Adipocyte (in vitro differentiated cells): ENCODE data around the gene OR9Q1.
"Not testable (repeated sequence)": the region's sequence is repeated elsewhere in the genome, so short reads cannot be mapped to it uniquely, and the experiment has no call there.

Experiments
- DNase-seq: peaks from one replicate; pipeline ENCODE4 v3.0.0-alpha.2; 2015; ENCODE audit warnings: low read depth
- H3K27me3 ChIP-seq: replicated peaks from 2 replicates; pipeline ENCODE4 v1.7.0; 2013; ENCODE audit warnings: mild to moderate bottlenecking, low read length, moderate library complexity; ENCODE audit not compliant: control insufficient read depth, insufficient read depth
- H3K36me3 ChIP-seq: 2 replicates; pipeline ENCODE4 v1.7.0; 2013; ENCODE audit warnings: low read length, mild to moderate bottlenecking, moderate library complexity; ENCODE audit not compliant: control insufficient read depth, insufficient read depth, severe bottlenecking
- H3K4me1 ChIP-seq: 2 replicates; pipeline ENCODE4 v1.7.0; 2013; ENCODE audit warnings: mild to moderate bottlenecking, low read length, moderate library complexity; ENCODE audit not compliant: control insufficient read depth, insufficient read depth
- H3K4me3 ChIP-seq: 2 replicates; pipeline ENCODE4 v1.7.0; 2013; ENCODE audit warnings: mild to moderate bottlenecking, low read length, moderate library complexity
- H3K9ac ChIP-seq: 2 replicates; pipeline ENCODE4 v1.7.0; 2013; ENCODE audit warnings: mild to moderate bottlenecking, low read length, moderate library complexity
- H3K9me3 ChIP-seq: 2 replicates; pipeline ENCODE4 v1.7.0; 2013; ENCODE audit warnings: mild to moderate bottlenecking, low read length, moderate library complexity; ENCODE audit not compliant: control insufficient read depth

OR9Q1 gene

DNA sequence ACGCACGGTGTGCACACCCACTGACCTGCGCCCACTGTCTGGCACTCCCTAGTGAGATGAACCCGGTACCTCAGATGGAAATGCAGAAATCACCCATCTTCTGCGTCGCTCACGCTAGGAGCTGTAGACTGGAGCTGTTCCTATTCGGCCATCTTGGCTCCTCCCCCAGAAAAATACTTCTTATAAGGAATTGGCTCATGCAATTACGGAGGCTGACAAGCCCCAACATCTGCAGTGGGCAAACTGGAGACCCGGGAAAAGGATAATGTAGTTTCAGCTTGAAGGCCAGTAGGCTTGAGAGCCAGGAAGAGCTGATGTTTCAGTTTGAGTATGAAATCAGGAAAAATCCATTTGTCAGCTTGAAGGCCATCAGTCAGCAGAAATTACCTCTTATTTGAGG lies 23.7 kb upstream of the OR9Q1 start:
- H3K36me3 ChIP-seq, H3K9me3 ChIP-seq, DNase-seq, H3K4me1 ChIP-seq, H3K27me3 ChIP-seq, H3K9ac ChIP-seq, H3K4me3 ChIP-seq: not testable (repeated sequence)

DNA sequence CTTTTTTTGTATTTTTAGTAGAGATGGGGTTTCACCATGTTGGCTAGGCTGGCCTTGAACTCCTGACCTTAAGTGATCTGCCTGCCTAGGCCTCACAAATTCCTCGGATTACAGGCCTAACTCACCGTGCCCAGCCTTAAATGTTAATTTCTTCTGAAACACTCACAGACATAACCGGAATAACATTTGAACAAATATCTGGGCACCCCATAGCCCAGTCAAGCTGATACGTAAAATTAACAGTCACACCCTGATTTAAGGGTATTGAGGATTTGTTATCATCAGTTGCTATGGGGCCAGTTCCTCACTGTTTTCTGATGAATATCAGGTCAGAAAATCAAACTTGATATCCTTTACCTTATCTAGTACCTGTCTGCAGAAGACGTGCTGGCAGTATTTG lies 23.0 kb upstream of the OR9Q1 start:
- H3K9ac ChIP-seq = no peak overlapping the region
- H3K4me1 ChIP-seq = no peaks in the 10 kb centered on the region
- no peak overlapping the region for H3K4me3 ChIP-seq
- no peak for DNase-seq
- H3K9me3 ChIP-seq = peaks cover 3% of the 10 kb centered on the region
- H3K27me3 ChIP-seq = no peaks in the 10 kb centered on the region
- no peaks in the 10 kb centered on the region for H3K36me3 ChIP-seq

DNA sequence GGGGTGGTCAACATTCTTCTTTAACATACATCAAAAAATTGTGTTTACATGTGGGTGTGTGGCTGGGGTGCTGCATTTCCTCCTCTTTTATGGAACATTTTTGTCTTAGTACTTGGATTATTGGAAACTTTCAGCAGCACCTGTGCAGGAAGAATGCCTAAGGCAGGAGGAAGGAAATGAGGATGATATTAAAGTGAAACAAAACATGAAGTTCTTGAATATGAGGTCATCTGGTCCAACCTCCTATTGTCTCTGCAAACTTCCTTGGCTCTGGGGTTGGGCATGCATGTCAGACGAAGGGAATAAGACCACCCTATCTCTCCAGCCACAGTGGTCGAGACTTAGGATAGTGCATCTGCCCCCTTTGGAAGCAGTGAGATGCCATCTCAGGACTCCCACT lies 20.6 kb upstream of the OR9Q1 start:
- DNase-seq = no peak
- H3K27me3 ChIP-seq = no peaks in the 10 kb centered on the region
- no peak overlapping the region for H3K9ac ChIP-seq
- H3K4me1 ChIP-seq = no peaks in the 10 kb centered on the region
- no peak overlapping the region for H3K4me3 ChIP-seq
- H3K9me3 ChIP-seq = peaks cover 3% of the 10 kb centered on the region
- no peaks in the 10 kb centered on the region for H3K36me3 ChIP-seq

DNA sequence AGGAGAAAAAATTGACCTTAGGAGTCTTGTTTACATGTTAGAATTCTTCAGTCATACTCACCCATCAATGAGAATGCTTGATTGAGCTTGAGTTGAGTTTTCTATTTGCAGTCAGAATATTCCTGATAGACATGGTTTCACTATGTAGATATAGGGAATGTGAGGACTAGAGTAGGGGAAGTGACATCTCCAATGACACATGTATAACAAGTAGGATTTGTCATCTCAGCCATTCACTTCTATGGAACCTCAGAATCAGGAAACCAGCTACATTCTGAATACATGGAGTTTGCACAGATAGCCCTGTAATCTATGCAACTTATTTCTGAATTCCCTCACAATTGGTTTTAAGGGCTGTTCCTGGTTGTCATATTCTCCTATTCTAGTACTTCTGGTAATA lies 20.1 kb upstream of the OR9Q1 start:
- DNase-seq = no peak
- H3K27me3 ChIP-seq = no peaks in the 10 kb centered on the region
- no peak overlapping the region for H3K4me3 ChIP-seq
- no peak overlapping the region for H3K9ac ChIP-seq
- peaks cover 3% of the 10 kb centered on the region for H3K9me3 ChIP-seq
- H3K4me1 ChIP-seq = no peaks in the 10 kb centered on the region
- H3K36me3 ChIP-seq = no peaks in the 10 kb centered on the region

DNA sequence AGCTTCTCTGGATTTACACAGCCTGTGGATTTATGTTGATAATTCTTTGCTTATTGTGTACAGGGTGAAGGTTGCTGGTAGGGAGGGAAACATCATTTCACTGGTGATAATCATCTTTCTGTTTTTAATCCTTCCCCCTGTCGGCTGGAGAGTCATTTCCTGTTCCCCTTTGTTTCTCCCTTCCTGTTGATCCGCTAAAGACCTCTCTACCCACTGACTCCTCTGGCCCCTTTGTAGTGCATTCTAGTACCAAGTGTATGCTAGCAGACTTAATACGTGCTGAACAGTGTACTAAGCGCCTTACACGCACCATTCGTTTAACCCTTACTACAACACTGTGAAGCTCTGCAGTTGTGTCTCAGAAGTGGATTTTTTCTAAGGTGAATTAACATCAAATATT lies 19.0 kb upstream of the OR9Q1 start:
- Histone ChIP-seq H3K4me1 (no peaks in the 10 kb centered on the region), H3K9ac (no peak overlapping the region), H3K9me3 (peaks cover 3% of the 10 kb centered on the region), H3K36me3 (no peaks in the 10 kb centered on the region), H3K4me3 (no peak overlapping the region), H3K27me3 (no peaks in the 10 kb centered on the region)
- no peak for DNase-seq

DNA sequence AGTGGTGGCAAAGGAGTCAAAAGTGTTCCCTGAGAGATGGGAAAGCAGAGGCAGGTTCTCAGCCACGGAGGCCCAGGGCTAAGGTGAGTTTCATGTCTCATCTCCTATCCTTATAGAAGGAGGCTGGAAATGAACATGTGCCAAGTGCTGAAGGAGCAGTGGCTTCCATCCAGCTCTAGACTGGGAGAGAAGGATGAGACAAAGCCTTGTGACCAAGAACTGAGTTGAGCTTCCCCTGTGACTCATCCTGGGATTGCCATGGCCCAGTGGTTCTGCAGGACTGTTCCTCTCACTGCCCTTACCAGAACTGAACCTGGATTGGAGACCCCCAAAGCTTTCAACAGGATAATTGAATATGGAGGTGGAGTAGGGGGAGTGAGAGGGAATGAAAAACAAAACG lies 16.7 kb upstream of the OR9Q1 start:
- Histone ChIP-seq H3K9ac (no peak overlapping the region), H3K36me3 (no peaks in the 10 kb centered on the region), H3K4me3 (no peak overlapping the region), H3K27me3 (no peaks in the 10 kb centered on the region), H3K4me1 (no peaks in the 10 kb centered on the region), H3K9me3 (no peaks in the 10 kb centered on the region)
- no peak for DNase-seq

DNA sequence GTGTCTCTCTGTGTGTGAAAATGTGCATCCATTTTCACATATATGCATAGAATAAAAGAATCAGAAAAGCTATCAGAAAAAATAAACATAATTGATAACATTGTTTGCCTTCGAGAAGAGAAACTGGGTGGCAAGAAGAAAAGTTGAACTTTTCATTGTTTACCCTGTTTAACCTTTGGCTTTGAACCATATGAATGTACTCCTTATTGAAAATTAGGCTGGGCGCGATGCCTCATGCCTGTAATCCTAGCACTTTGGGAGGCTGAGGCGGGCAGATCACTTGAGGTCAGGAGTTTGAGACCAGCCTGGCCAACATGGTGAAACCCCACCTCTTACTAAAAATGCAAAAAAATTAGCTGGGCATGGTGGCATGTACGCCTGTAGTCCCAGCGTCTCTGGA lies 11.9 kb upstream of the OR9Q1 start:
- DNase-seq = no peak
- H3K36me3 ChIP-seq = no peaks in the 10 kb centered on the region

DNA sequence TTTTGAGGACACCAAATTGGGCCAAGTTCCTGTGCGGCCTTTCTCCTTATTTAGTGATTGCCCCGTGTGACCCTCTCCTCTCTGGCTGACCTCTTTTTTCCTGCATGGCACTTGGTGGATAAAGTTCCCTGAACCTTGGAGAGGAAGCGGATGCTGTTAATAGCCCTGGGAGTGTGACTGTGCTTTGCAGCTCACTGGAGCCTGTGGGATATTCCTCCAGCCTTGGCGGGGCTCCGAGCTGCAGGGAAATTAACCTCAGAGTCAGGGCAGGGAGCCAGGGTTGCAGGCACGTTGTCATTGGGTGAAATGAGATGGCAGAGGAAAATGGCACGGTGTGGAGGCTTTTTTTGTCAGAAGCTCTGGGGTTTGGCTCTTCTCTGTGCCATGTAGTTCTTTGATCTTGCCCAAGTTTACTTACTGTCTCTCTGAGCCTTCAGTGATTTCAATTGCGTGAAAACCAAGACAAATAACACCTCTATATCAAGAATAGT lies 965 bp downstream of the OR9Q1 start:
- Histone ChIP-seq H3K9me3 (no peaks in the 10 kb centered on the region), H3K27me3 (no peaks in the 10 kb centered on the region), H3K9ac (peak overlapping the region; percentile 32), H3K4me1 (peaks cover 40% of the 10 kb centered on the region), H3K36me3 (no peaks in the 10 kb centered on the region), H3K4me3 (no peak overlapping the region)
- no peak for DNase-seq

More for the DNA sequence above, 11.9 kb upstream of the OR9Q1 start:
- Histone ChIP-seq H3K4me3 (no peak overlapping the region), H3K27me3 (no peaks in the 10 kb centered on the region), H3K9ac (no peak overlapping the region), H3K4me1 (no peaks in the 10 kb centered on the region), H3K9me3 (no peaks in the 10 kb centered on the region)

DNA sequence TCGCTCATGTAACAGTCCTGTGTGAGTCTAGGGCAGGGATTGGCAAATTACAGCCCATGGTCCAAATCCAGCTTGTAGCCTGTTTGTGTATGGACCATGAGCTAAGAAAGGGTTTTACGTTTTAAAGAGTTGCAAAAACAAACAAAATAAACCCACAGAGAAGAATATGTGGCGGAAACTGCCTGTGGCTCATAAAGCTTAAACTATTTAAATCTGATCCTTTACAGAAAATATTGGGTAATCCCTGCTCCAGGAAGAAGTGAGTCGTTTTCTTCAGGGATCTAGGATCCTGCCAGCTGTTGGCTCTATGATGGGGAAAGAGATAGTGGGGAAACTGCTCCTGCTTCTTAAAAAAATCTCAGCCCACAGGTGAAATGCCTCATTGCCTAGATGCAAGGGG lies 3.7 kb downstream of the OR9Q1 start:
- Histone ChIP-seq H3K9ac (peak overlapping the region; percentile 56), H3K36me3 (no peaks in the 10 kb centered on the region), H3K4me3 (no peak overlapping the region), H3K27me3 (no peaks in the 10 kb centered on the region), H3K9me3 (no peaks in the 10 kb centered on the region), H3K4me1 (peaks cover 40% of the 10 kb centered on the region)
- DNase-seq = peak; percentile 5

DNA sequence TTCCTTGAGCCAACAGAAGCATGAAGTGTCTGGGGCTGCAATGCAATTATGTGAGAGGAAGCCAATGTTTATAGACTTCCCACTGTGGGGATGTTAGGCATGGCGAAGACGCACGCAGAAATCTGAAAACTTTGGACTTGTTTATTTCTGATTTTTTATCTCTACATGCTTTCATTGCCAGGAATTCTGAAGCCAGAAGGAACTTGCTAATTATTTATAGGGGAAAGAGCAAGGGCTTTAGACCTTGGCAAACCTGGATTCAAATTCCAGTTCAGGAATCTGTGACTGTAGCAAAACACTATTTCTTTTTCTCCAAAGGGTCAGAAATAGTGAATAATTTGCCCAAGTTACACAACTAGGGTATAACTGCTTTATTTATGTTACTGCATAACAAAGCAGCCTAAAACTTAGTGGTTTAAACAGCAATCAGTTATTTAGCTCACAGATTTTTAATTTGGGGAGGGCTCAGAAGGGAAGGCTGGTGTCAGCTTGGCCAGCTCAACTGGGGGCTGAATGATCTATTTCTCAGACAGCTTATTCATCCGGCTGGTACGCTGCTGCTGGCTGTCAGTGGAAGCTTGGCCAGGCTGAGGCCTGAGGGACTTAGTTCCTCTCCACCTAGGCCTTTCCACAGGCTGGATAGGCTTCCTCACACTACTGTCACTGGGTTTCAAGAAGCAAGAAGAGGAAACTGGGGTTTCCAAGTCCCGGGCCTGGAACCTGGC lies 5.2 kb downstream of the OR9Q1 start:
- Histone ChIP-seq H3K36me3 (no peaks in the 10 kb centered on the region), H3K4me1 (peaks cover 39% of the 10 kb centered on the region), H3K27me3 (no peaks in the 10 kb centered on the region), H3K4me3 (no peak overlapping the region), H3K9ac (peak overlapping the region; percentile 47), H3K9me3 (no peaks in the 10 kb centered on the region)
- no peak for DNase-seq

DNA sequence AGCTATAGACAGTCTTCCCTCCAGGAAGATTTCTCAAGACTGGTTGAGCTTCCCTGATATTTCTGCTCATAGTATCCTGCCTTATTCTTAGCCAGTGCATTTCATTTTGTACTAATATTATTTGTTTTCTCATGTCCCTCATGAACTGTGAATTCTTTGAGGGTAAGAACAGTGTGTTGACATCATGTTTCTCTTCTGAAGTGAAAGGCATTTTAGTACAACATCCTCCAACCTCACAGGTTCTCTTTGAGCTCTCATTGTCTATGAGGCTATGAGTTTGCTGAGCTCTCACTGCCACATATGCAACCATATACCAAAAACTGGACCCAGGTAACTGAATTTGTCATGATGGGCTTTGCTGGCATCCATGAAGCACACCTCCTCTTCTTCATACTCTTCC lies 7.0 kb downstream of the OR9Q1 start, which contains the start of gene OR6Q1:
Gene OR6Q1, plus strand, starts transcription at position 301 of the 400 bp plus-strand sequence. Its CDS starts 0 bp downstream, at position 301.
- no peak for DNase-seq

DNA sequence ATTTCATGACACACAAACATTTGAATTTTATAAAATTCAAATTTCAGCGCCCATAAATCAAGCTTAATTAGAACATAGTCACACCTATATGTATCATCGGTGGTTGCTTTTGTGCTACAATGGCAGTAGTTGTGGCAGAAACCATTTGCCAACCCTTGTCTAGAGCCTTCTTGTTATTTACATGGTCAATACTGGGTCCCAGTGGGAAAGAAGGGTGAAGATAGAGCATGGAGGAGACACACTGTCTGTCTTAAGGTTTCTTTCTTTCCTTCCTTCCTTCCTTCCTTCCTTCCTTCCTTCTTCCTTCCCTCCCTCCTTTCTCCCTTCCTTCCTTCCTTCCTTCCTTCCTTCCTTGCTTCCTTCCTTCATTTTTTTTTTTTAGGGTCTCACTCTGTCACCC lies 10.8 kb downstream of the OR9Q1 start:
- no peak for DNase-seq
- no peaks in the 10 kb centered on the region for H3K36me3 ChIP-seq

More for the DNA sequence above, 7.0 kb downstream of the OR9Q1 start, which contains the start of gene OR6Q1:
- H3K27me3 ChIP-seq = no peaks in the 10 kb centered on the region
- H3K4me3 ChIP-seq = no peak within 1 kb of the TSS
- no peaks in the 10 kb centered on the region for H3K9me3 ChIP-seq
- H3K36me3 ChIP-seq = no peaks in the 10 kb centered on the region
- no peak within 1 kb of the TSS for H3K9ac ChIP-seq
- peaks cover 26% of the 10 kb centered on the region for H3K4me1 ChIP-seq

More for the DNA sequence above, 10.8 kb downstream of the OR9Q1 start:
- Histone ChIP-seq H3K4me1 (peaks cover under 1% of the 10 kb centered on the region), H3K9me3 (peaks cover 6% of the 10 kb centered on the region), H3K9ac (no peak overlapping the region), H3K27me3 (no peaks in the 10 kb centered on the region), H3K4me3 (no peak overlapping the region)
